ENCODE measurements around the gene TOM1L1. TPM values are rescaled to one million over a fixed set of nuclear protein-coding genes. Genes with fewer than 3 reads are reported as not detected.

The TOM1L1 gene
- polyA plus RNA-seq, 1 experiment = 37.8 TPM

GRCh38 chr17:54863176-54863575, 37.5 kb upstream of the TOM1L1 start:
- no peaks in the 10 kb centered on the region; the same call in 1 of the 2 replicates for H3K9me3 ChIP-seq (ENCODE audit: control insufficient read depth, insufficient read depth, low read length)
- no peaks in the 10 kb centered on the region for H3K27me3 ChIP-seq (ENCODE audit: control insufficient read depth, insufficient read depth, low read length)
- DNase-seq (ENCODE audit: low read depth, low spot score) = no peak
- POLR2A ChIA-PET = no interaction called here
- no peak overlapping the region for H3K4me3 ChIP-seq (ENCODE audit: low read depth, low read length)
- no peak overlapping the region for H3K27ac ChIP-seq (ENCODE audit: low read depth, low read length)
- no peak for TF ChIP-seq CTCF (IDR thresholded peaks at IDR 0.05; ENCODE audit: low read depth, low read length)
- CTCF ChIA-PET = no interaction called here

DNA sequence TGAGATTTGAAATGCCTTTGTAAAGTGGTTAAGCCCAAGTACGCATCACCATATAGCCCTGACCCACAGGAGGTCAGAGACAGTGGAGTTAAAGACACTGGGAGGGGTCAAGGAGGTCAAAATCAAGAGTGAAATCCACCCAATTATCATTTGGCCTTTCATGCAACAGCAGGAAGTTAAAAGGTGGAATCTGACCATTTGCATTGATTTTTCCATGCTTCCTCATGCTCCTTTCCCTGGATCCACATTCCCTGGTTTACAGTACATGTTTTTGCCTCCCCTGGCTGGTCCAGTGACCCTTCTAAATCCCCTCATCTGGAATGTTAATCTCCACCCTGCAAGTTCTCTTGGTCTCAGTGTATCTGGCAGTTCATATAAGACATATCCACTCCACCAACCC, 36.6 kb upstream of the TOM1L1 start:
- DNase-seq (ENCODE audit: low read depth, low spot score) = no peak
- no peaks in the 10 kb centered on the region for H3K9me3 ChIP-seq (ENCODE audit: control insufficient read depth, insufficient read depth, low read length)
- POLR2A ChIA-PET = no interaction called here
- no peaks in the 10 kb centered on the region for H3K27me3 ChIP-seq (ENCODE audit: control insufficient read depth, insufficient read depth, low read length)
- no peak for TF ChIP-seq CTCF (IDR thresholded peaks at IDR 0.05; ENCODE audit: low read depth, low read length)
- no peak overlapping the region for H3K27ac ChIP-seq (ENCODE audit: low read depth, low read length)
- H3K4me3 ChIP-seq (ENCODE audit: low read depth, low read length) = no peak overlapping the region
- CTCF ChIA-PET = interaction anchor here (0.6 kb wide), 1 partner anchor 945 kb away, joined by 3 read pairs; no protein-coding TSS in a partner anchor

DNA sequence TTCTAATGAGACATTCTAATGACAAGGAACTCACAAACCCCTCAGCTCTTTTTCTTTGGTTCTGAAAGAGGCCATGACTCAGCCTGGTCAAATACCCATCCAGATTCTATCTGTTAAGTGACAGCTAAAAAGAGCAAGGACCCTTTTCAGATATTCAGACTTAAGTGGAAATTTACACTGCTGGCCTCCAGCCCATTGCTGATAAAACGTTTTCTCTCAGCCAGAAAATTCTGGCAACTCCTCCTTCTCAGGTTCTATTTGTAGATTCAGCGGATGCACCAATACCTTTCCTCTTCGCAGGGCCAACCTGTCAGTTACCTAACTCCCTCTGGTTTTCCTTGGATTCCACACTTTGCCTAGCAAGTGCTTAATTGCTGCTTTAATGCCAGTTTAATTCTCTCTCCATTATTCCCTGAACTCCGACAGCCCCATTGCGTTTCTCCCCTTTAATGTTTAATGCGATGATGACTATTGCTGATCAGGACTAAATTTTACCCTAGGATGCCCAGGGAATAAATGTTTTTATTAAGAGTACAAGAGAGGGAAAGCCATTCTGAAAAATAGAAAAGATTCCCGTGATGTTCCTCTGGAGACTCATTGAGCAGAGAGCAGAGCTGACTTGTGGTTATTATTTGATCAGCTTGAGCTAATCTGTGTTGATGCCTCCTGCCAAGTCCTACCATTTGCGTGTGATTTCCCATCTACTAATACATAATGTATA, 35.9 kb upstream of the TOM1L1 start:
- no peak overlapping the region for H3K4me3 ChIP-seq (ENCODE audit: low read depth, low read length)
- no peaks in the 10 kb centered on the region for H3K27me3 ChIP-seq (ENCODE audit: control insufficient read depth, insufficient read depth, low read length)
- TF ChIP-seq CTCF (IDR thresholded peaks at IDR 0.05; ENCODE audit: low read depth, low read length) = no peak
- ChIA-PET POLR2A (no interaction called here), CTCF (no interaction called here)
- no peaks in the 10 kb centered on the region for H3K9me3 ChIP-seq (ENCODE audit: control insufficient read depth, insufficient read depth, low read length)
- DNase-seq (ENCODE audit: low read depth, low spot score) = no peak
- H3K27ac ChIP-seq (ENCODE audit: low read depth, low read length) = no peak overlapping the region

- CTCF ChIA-PET = no interaction called here
- no peak overlapping the region for H3K4me3 ChIP-seq (ENCODE audit: low read depth, low read length)
These were observed 33.0 kb upstream of the TOM1L1 start for GRCh38 chr17:54867634-54868033.

More at GRCh38 chr17:54867634-54868033, 33.0 kb upstream of the TOM1L1 start:
- no peak for TF ChIP-seq CTCF (IDR thresholded peaks at IDR 0.05; ENCODE audit: low read depth, low read length)
- H3K27ac ChIP-seq (ENCODE audit: low read depth, low read length) = no peak overlapping the region
- no peak for DNase-seq (ENCODE audit: low read depth, low spot score)
- H3K27me3 ChIP-seq (ENCODE audit: control insufficient read depth, insufficient read depth, low read length) = no peaks in the 10 kb centered on the region
- POLR2A ChIA-PET = no interaction called here
- no peaks in the 10 kb centered on the region for H3K9me3 ChIP-seq (ENCODE audit: control insufficient read depth, insufficient read depth, low read length)
